ENCODE results near the gene RREB1. TPM values are rescaled to one million over a fixed set of nuclear protein-coding genes. Genes with fewer than 3 reads are reported as not detected.

RREB1 gene
- polyA plus RNA-seq, 1 experiment = 2.6 TPM

Small RNA genes lying within 50 kb of the gene (small RNA-seq; reads per million reads assigned to genes)
- not detected for gene RF00019 (ENCODE audit: insufficient read length, low read depth)

Other genes with a start within 250 kb of the RREB1 start
- 257 and 375 TPM in 2 replicates for gene SSR1, start 205.2 kb downstream of the RREB1 start, polyA plus RNA-seq (2011; rRNA removed)